HepG2 (cell line): ENCODE measurements around the gene OR10AD1. TPM values are rescaled to one million over a fixed set of nuclear protein-coding genes. Genes with fewer than 3 reads are reported as not detected.

ENCODE experiments used
- ATF4 ChIP-seq, 2 experiments: fragments of 450-650 bp in 1 of 2; sonication (generic) in 1 of 2; formaldehyde crosslinking; IDR thresholded peaks; 2 replicates each; pipeline versions ENCODE4 v1.5.0 to v1.8.0; 2020 to 2022; ENCODE audit warnings: mild to moderate bottlenecking in 1 of 2, missing genetic modification reagents in 1 of 2
- CAMTA2 ChIP-seq: sonication (generic); formaldehyde crosslinking; IDR thresholded peaks from 2 replicates; pipeline ENCODE4 v1.4.0; 2020; ENCODE audit warnings: mild to moderate bottlenecking, missing genetic modification reagents, borderline replicate concordance
- CCAR2 ChIP-seq: fragments of 200-400 bp; formaldehyde crosslinking; optimal IDR thresholded peaks from 2 replicates; pipeline ENCODE3; 2018; ENCODE audit warnings: low read depth, mild to moderate bottlenecking, low read length, moderate library complexity
- EEA1 ChIP-seq: sonication (generic); formaldehyde crosslinking; IDR thresholded peaks from 2 replicates; pipeline ENCODE4 v1.5.1; 2020; ENCODE audit warnings: mild to moderate bottlenecking, missing genetic modification reagents, borderline replicate concordance
- EZH2 ChIP-seq: conservative IDR thresholded peaks from 2 replicates; pipeline ENCODE4 v1.6.1; 2012; ENCODE audit warnings: mild to moderate bottlenecking, low read depth, low read length, moderate library complexity
- HMGXB4 ChIP-seq, 2 experiments: sonication (generic) in 1 of 2; formaldehyde crosslinking in 1 of 2; IDR thresholded peaks; 2 replicates each; pipeline versions ENCODE4 v1.4.0 to v1.6.1; 2018 to 2020; ENCODE audit warnings: missing genetic modification reagents in 2 of 2, borderline replicate concordance in 1 of 2, low read depth in 1 of 2, mild to moderate bottlenecking in 1 of 2, missing biosample characterization in 1 of 2
- HNRNPH1 ChIP-seq: fragments of 200-400 bp; formaldehyde crosslinking; optimal IDR thresholded peaks from 2 replicates; pipeline ENCODE3; 2017; ENCODE audit warnings: mild to moderate bottlenecking, low read depth, low read length
- HOXA9 ChIP-seq: sonication (generic); formaldehyde crosslinking; IDR thresholded peaks from 2 replicates; pipeline ENCODE4 v1.8.1; 2022; ENCODE audit warnings: missing genetic modification reagents, mild to moderate bottlenecking, moderate library complexity, borderline replicate concordance
- IRX3 ChIP-seq: sonication (generic); formaldehyde crosslinking; IDR thresholded peaks from 2 replicates; pipeline ENCODE4 v1.8.1; 2023; ENCODE audit warnings: mild to moderate bottlenecking, low read depth, missing genetic modification reagents, borderline replicate concordance
- KLF13 ChIP-seq: sonication (generic); formaldehyde crosslinking; IDR thresholded peaks from 2 replicates; pipeline ENCODE4 v1.4.0; 2020; ENCODE audit warnings: mild to moderate bottlenecking, missing genetic modification reagents
- MXI1 ChIP-seq: IDR thresholded peaks from 3 replicates; pipeline ENCODE4 v1.6.1; 2012; ENCODE audit warnings: low read depth, low read length, inconsistent platforms, borderline replicate concordance
- MYPOP ChIP-seq: sonication (generic); formaldehyde crosslinking; IDR thresholded peaks from 2 replicates; pipeline ENCODE4 v1.8.1; 2023; ENCODE audit warnings: mild to moderate bottlenecking, moderate library complexity, missing genetic modification reagents
- POLR2AphosphoS2 ChIP-seq: IDR thresholded peaks from 2 replicates; pipeline ENCODE4 v1.6.1; 2011; ENCODE audit warnings: low read depth, low read length, improper control_type of control experiment
- PPARG ChIP-seq: conservative IDR thresholded peaks from 2 replicates; pipeline ENCODE4 v1.6.1; 2016; ENCODE audit warnings: missing biosample characterization, missing genetic modification reagents
- RAD21 ChIP-seq: fragments of 450-650 bp; formaldehyde crosslinking; IDR thresholded peaks from 2 replicates; pipeline ENCODE4 v1.5.0; 2020; ENCODE audit warnings: mild to moderate bottlenecking
- SMARCE1 ChIP-seq: fragments of 450-650 bp; IDR thresholded peaks from 2 replicates; pipeline ENCODE4 v1.6.1; 2017; ENCODE audit warnings: borderline replicate concordance
- SMC3 ChIP-seq: IDR thresholded peaks from 2 replicates; pipeline ENCODE4 v1.6.1; 2011; ENCODE audit warnings: low read length, improper control_type of control experiment
- ZBTB14 ChIP-seq: sonication (generic); formaldehyde crosslinking; IDR thresholded peaks from 2 replicates; pipeline ENCODE4 v1.4.0; 2020; ENCODE audit warnings: missing genetic modification reagents
- ZC3H4 ChIP-seq: sonication (generic); formaldehyde crosslinking; IDR thresholded peaks from 2 replicates; pipeline ENCODE4 v1.4.0; 2020; ENCODE audit warnings: missing genetic modification reagents, borderline replicate concordance
- ZNF275 ChIP-seq: sonication (generic); formaldehyde crosslinking; IDR thresholded peaks from 2 replicates; pipeline ENCODE4 v1.8.0; 2022; ENCODE audit warnings: missing genetic modification reagents, mild to moderate bottlenecking, inconsistent platforms, borderline replicate concordance
- ZNF678 ChIP-seq: sonication (generic); formaldehyde crosslinking; IDR thresholded peaks from 2 replicates; pipeline ENCODE4 v1.4.0; 2020; ENCODE audit warnings: mild to moderate bottlenecking, missing genetic modification reagents
- ZNF781 ChIP-seq: sonication (generic); formaldehyde crosslinking; IDR thresholded peaks from 2 replicates; pipeline ENCODE4 v1.5.1; 2020; ENCODE audit warnings: borderline replicate concordance, mild to moderate bottlenecking, missing genetic modification reagents; ENCODE audit errors: not compliant biosample characterization
- polyA plus RNA-seq, 8 experiments: library from polyadenylated mRNA; depleted of rRNA in 3 of 8; stranded (reverse) in 7 of 8; unstranded in 1 of 8; fragments of >200 nt; fragmentation: Illumina TruSeq in 4 of 8; extraction: Trizol in 4 of 8; gene quantifications; 2 replicates each; pipeline versions ENCODE4 v1.2.1 to v1.2.3, GENCODE V29; 2011 to 2016; ENCODE audit warnings: low read depth in 4 of 8, missing spikeins in 1 of 8, mixed read lengths in 1 of 8; ENCODE audit not compliant: insufficient read depth in 1 of 8
- total RNA-seq, 5 experiments: library from RNA; depleted of rRNA; stranded (reverse); fragments of >200 nt; fragmentation: Illumina TruSeq; extraction: Trizol; gene quantifications; 2 replicates each; pipeline ENCODE4 v1.2.3, GENCODE V29; 2016; ENCODE audit warnings: low read depth in 1 of 5

The OR10AD1 gene
- total and polyA plus RNA-seq, 2 of the 13 experiments (the other 11 are each of a cell fraction or from before 2014, with no cell fraction given) = not detected

- no peak for TF ChIP-seq ATF4 (CRISPR knock-in tag; IDR thresholded peaks at IDR 0.05)
- TF ChIP-seq ZNF678 (CRISPR knock-in tag) = no peak
- no peak for TF ChIP-seq KLF13
- no peak; the same call in 1 of the 2 replicates for TF ChIP-seq CAMTA2 (CRISPR knock-in tag)
- TF ChIP-seq HNRNPH1 = no peak
- TF ChIP-seq PPARG = no peak
- TF ChIP-seq ZNF781 (CRISPR knock-in tag) = peak; percentile 96
- no peak for TF ChIP-seq MYPOP
- TF ChIP-seq EEA1 (CRISPR knock-in tag) = no peak; the same call in 1 of the 2 replicates
- no peak for TF ChIP-seq POLR2AphosphoS2
- TF ChIP-seq MXI1 = peak; percentile 54; the same call in 1 of the 3 replicates
- TF ChIP-seq SMARCE1 = no peak
- no peak for TF ChIP-seq ZNF275 (CRISPR knock-in tag)
- TF ChIP-seq CCAR2 = no peak
- peak; percentile 44; the same call in 1 of the 2 replicates for TF ChIP-seq IRX3
- TF ChIP-seq ZC3H4 (CRISPR knock-in tag) = 0 out of 2 replicates have a peak, but pooled peaks have one; percentile 47
- TF ChIP-seq HMGXB4 (CRISPR knock-in tag; IDR thresholded peaks at IDR 0.05; ENCODE audit: borderline replicate concordance in 1 of 2, low read depth in 1 of 2) = peak; percentile 73 to 79; a peak in 2 of 4 replicates
- no peak for TF ChIP-seq HOXA9 (CRISPR knock-in tag)
- no peak for TF ChIP-seq SMC3
- no peak for TF ChIP-seq ZBTB14 (CRISPR knock-in tag)
- no peak for TF ChIP-seq EZH2
- peak; percentile 16; the same call in 1 of the 2 replicates for TF ChIP-seq RAD21 (CRISPR knock-in tag)
Measured at GRCh38 chr12:48157018-48157888, 45.8 kb downstream of the OR10AD1 start, which contains the start of gene ASB8 (continued).
